Spleen (tissue), 11 donors: ENCODE results near the gene FBXO28. TPM values are rescaled to one million over a fixed set of nuclear protein-coding genes. Genes with fewer than 3 reads are reported as not detected.

Experiments
- DNase-seq: peaks from one replicate; pipeline ENCODE4 v3.0.0-alpha.2; 2020
- H3K27ac ChIP-seq, 8 donors: fragments of 200-600 bp; sonication (generic) in 7 of 8; 1 replicate in 4 of 8; 2 replicates in 4 of 8; pipeline versions ENCODE4 v1.5.0 to v1.8.0; 2016 to 2021; ENCODE audit warnings: inconsistent platforms in 4 of 8, mild to moderate bottlenecking in 4 of 8, moderate library complexity in 1 of 8
- H3K27me3 ChIP-seq, 7 donors: fragments of 200-600 bp; sonication (generic) in 6 of 7; replicated peaks in 1 of 7; 1 replicate in 4 of 7; 2 replicates in 3 of 7; pipeline versions ENCODE4 v1.5.0 to v1.8.0; 2016 to 2021; ENCODE audit warnings: inconsistent platforms in 3 of 7, mild to moderate bottlenecking in 1 of 7
- H3K36me3 ChIP-seq, 6 donors: fragments of 200-600 bp; sonication (generic) in 5 of 6; 1 replicate in 4 of 6; 2 replicates in 2 of 6; pipeline versions ENCODE4 v1.5.0 to v1.8.0; 2016 to 2021; ENCODE audit warnings: inconsistent platforms in 2 of 6
- H3K4me1 ChIP-seq, 6 donors: fragments of 200-600 bp; sonication (generic) in 5 of 6; 1 replicate in 3 of 6; 2 replicates in 3 of 6; pipeline versions ENCODE4 v1.5.0 to v1.8.0; 2016 to 2021; ENCODE audit warnings: inconsistent platforms in 3 of 6
- H3K4me3 ChIP-seq, 8 donors: fragments of 200-600 bp; sonication (generic) in 7 of 8; 1 replicate in 4 of 8; 2 replicates in 4 of 8; pipeline versions ENCODE4 v1.5.0 to v1.8.0; 2016 to 2021; ENCODE audit warnings: inconsistent platforms in 4 of 8, mild to moderate bottlenecking in 4 of 8, moderate library complexity in 2 of 8
- H3K9me3 ChIP-seq, 8 donors: fragments of 200-600 bp; sonication (generic) in 7 of 8; 1 replicate in 4 of 8; 2 replicates in 4 of 8; pipeline versions ENCODE4 v1.5.0 to v1.8.0; 2016 to 2021; ENCODE audit warnings: inconsistent platforms in 4 of 8
- POLR2A ChIP-seq, 3 donors: fragments of 450-650 bp; IDR thresholded peaks; one replicate each; pipeline ENCODE4 v1.5.1; 2017; ENCODE audit warnings: antibody characterized with exemption in 3 of 3, mild to moderate bottlenecking in 1 of 3
- POLR2AphosphoS5 ChIP-seq, 3 donors: sonication (generic); formaldehyde crosslinking; IDR thresholded peaks; one replicate each; pipeline ENCODE4 v1.5.1; 2017; ENCODE audit warnings: antibody characterized with exemption in 3 of 3
- WGBS, 5 donors: extraction: QIAGEN DNeasy Blood & Tissue Kit in 3 of 5; methylation state at CpG; one replicate each; pipeline versions ENCODE4 v1.1.5 to v1.1.7; 2013 to 2018; 5-methylcytosine and 5-hydroxymethylcytosine counted together
- intact Hi-C: fragments of 100-400 bp; cut with DNase I; formaldehyde crosslinking; loops from one replicate; pipeline ENCODE4 v1.15.0; 2023; ENCODE audit warnings: low total_unique reads
- polyA plus RNA-seq, 3 donors: library from polyadenylated mRNA; stranded (reverse); fragments of 200-250 nt; gene quantifications; one replicate each; pipeline ENCODE4 v1.2.1, GENCODE V29; 2013
- total RNA-seq, 7 donors: library from RNA; depleted of rRNA in 3 of 7; stranded (reverse); fragments of >200 nt in 3 of 7; fragmentation: NEBNext Ultra II Directional in 4 of 7; extraction: Animal tissue kit (Norgen Biotek cat#: 25700) in 4 of 7; gene quantifications; one replicate each; pipeline versions ENCODE4 v1.1.0 to v1.2.1, GENCODE V29; 2016 to 2021
- TF ChIP-seq, protein P1 (sequence below), 11 experiments: fragments of 200-600 bp in 7 of 11; fragments of 450-650 bp in 4 of 11; sonication (generic) in 4 of 11; IDR thresholded peaks in 8 of 11; conservative IDR thresholded peaks in 3 of 11; 1 replicate in 7 of 11; 2 replicates in 4 of 11; pipeline versions ENCODE4 v1.4.0 to v1.8.0; 2016 to 2021; ENCODE audit warnings: antibody characterized with exemption in 11 of 11, inconsistent platforms in 4 of 11, mild to moderate bottlenecking in 1 of 11
- donor health status: healthy with polysubstance abuse.
- donor health status: DM: no; HTN: no; CAD: no; lungs with moderate emphysema.
- donor health status: DM: no; HTN: no; CAD: no.
- donor health status: Bipolar disorder and iron deficiency.
- donor health status: healthy.
- donor health status: DM: no; HTN: no; CAD: no.
- donor health status: DM: yes; HTN: yes; CAD: no.

FBXO28 gene
- total and polyA plus RNA-seq, 10 donors = 7.3 to 34.5 (median 25.9) TPM

GRCh38 chr1:224173523-224173922, 59.6 kb downstream of the FBXO28 start:
- TF ChIP-seq POLR2A (IDR thresholded peaks at IDR 0.05) (no peak), POLR2AphosphoS5 (IDR thresholded peaks at IDR 0.05) (no peak)
- TF ChIP-seq, protein P1, sequence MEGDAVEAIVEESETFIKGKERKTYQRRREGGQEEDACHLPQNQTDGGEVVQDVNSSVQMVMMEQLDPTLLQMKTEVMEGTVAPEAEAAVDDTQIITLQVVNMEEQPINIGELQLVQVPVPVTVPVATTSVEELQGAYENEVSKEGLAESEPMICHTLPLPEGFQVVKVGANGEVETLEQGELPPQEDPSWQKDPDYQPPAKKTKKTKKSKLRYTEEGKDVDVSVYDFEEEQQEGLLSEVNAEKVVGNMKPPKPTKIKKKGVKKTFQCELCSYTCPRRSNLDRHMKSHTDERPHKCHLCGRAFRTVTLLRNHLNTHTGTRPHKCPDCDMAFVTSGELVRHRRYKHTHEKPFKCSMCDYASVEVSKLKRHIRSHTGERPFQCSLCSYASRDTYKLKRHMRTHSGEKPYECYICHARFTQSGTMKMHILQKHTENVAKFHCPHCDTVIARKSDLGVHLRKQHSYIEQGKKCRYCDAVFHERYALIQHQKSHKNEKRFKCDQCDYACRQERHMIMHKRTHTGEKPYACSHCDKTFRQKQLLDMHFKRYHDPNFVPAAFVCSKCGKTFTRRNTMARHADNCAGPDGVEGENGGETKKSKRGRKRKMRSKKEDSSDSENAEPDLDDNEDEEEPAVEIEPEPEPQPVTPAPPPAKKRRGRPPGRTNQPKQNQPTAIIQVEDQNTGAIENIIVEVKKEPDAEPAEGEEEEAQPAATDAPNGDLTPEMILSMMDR (IDR thresholded peaks at IDR 0.05 in 8 of 11, conservative IDR thresholded peaks at IDR 0.05 in 3 of 11) = no peak
- H3K4me1 ChIP-seq = peaks cover 17 to 43% (median 24%) of the 10 kb centered on the region in 6 donors
- no peak overlapping the region for H3K27ac ChIP-seq
- intact Hi-C loops = no loop called here
- 88 to 98% (median 92%) methylated on average over 5 of the region's 5 CpGs for WGBS, 5 donors
- no peaks in the 10 kb centered on the region for H3K36me3 ChIP-seq
- H3K4me3 ChIP-seq = no peak overlapping the region
- no peaks in the 10 kb centered on the region for H3K9me3 ChIP-seq
- no peak for DNase-seq
- no peaks in the 10 kb centered on the region for H3K27me3 ChIP-seq

GRCh38 chr1:224175617-224176016, 61.7 kb downstream of the FBXO28 start:
- Histone ChIP-seq H3K9me3 (no peaks in the 10 kb centered on the region), H3K27me3 (no peaks in the 10 kb centered on the region), H3K4me1 (peaks cover 0 to 23% (median 6%) of the 10 kb centered on the region in 6 donors), H3K4me3 (peak overlapping the region in 1 of 8 donors; percentile 39), H3K27ac (no peak overlapping the region), H3K36me3 (no peaks in the 10 kb centered on the region)
- WGBS, 5 donors = 15 to 36% (median 18%) methylated on average over 20 to 21 of the region's 21 CpGs
- TF ChIP-seq POLR2A (IDR thresholded peaks at IDR 0.05) = no peak
- TF ChIP-seq POLR2AphosphoS5 (IDR thresholded peaks at IDR 0.05) = peak in 1 of 3 donors; percentile 17
- intact Hi-C loops = no loop called here
- DNase-seq = peak; percentile 90

- intact Hi-C loops = no loop called here
- TF ChIP-seq POLR2AphosphoS5 (IDR thresholded peaks at IDR 0.05) = no peak
- no peak for TF ChIP-seq POLR2A (IDR thresholded peaks at IDR 0.05)
- TF ChIP-seq, protein P1 (IDR thresholded peaks at IDR 0.05 in 8 of 11, conservative IDR thresholded peaks at IDR 0.05 in 3 of 11) = no peak
- no peaks in the 10 kb centered on the region for H3K27me3 ChIP-seq
- no peaks in the 10 kb centered on the region for H3K9me3 ChIP-seq
- no peak for DNase-seq
- H3K27ac ChIP-seq = no peak overlapping the region
- H3K36me3 ChIP-seq = no peaks in the 10 kb centered on the region
- no peak overlapping the region for H3K4me3 ChIP-seq
- WGBS, 5 donors = 87 to 95% (median 88%) methylated on average over 9 of the region's 9 CpGs
- peaks cover 5 to 29% (median 10%) of the 10 kb centered on the region in 6 donors for H3K4me1 ChIP-seq
These were observed 63.6 kb downstream of the FBXO28 start for GRCh38 chr1:224177356-224177999.

DNA sequence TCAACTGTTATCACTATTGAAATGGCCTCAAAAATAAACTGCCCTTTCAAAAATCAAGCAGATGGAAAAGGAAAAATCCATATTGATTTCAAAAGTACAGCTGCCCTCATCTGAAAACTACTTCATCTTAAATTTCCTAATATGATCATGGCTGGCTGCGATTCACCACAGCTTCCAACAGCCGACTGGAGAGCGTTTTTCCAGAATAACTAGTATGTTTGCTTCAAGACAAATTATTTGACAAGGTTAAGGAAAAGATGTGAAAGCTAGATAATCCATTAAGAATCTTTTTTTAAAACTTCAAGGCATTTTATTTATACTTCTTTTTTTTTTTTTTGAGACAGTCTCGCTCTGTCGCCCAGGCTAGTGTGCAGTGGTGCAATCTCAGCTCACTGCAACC, 65.0 kb downstream of the FBXO28 start:
- Histone ChIP-seq H3K27ac (no peak overlapping the region), H3K9me3 (no peaks in the 10 kb centered on the region), H3K4me3 (no peak overlapping the region), H3K4me1 (peaks cover 5 to 34% (median 12%) of the 10 kb centered on the region in 6 donors), H3K36me3 (no peaks in the 10 kb centered on the region), H3K27me3 (no peaks in the 10 kb centered on the region)
- DNase-seq = no peak
- WGBS, 5 donors = 92 to 96% (median 94%) methylated on average over 5 of the region's 5 CpGs
- no peak for TF ChIP-seq POLR2AphosphoS5 (IDR thresholded peaks at IDR 0.05)
- no peak for TF ChIP-seq POLR2A (IDR thresholded peaks at IDR 0.05)
- TF ChIP-seq, protein P1 (IDR thresholded peaks at IDR 0.05 in 8 of 11, conservative IDR thresholded peaks at IDR 0.05 in 3 of 11) = no peak
- intact Hi-C loops = no loop called here
